Hematopoietic multipotent progenitor cell treated with erythropoietin and hydrocortisone succinate and interleukin-3 and kit ligand, for 17 days (in vitro differentiated cells): ENCODE results near the gene P2RX2.

ENCODE experiments used
- DNase-seq: peaks from one replicate; pipeline ENCODE4 v3.0.0-alpha.2; 2015; ENCODE audit warnings: low spot score

Gene P2RX2

GRCh38 chr12:132618683-132619043 lies at the start of gene P2RX2:
Gene P2RX2, plus strand, starts transcription at chr12:132618776. Its CDS starts 41 bp downstream, at chr12:132618817.
- DNase-seq: no peak

GRCh38 chr12:132568826-132569480 lies 49.6 kb upstream of the P2RX2 start:
- DNase-seq: no peak

- DNase-seq: no peak
These were observed 48.6 kb upstream of the P2RX2 start for GRCh38 chr12:132569856-132570480.

GRCh38 chr12:132570635-132571034 lies 47.9 kb upstream of the P2RX2 start:
- no peak for DNase-seq

GRCh38 chr12:132571051-132571450 lies 47.5 kb upstream of the P2RX2 start:
- DNase-seq: no peak

- DNase-seq: no peak
These were observed 47.0 kb upstream of the P2RX2 start for GRCh38 chr12:132571598-132571997.

GRCh38 chr12:132572106-132572505 lies 46.5 kb upstream of the P2RX2 start:
- DNase-seq: no peak

GRCh38 chr12:132572801-132573760 lies 45.5 kb upstream of the P2RX2 start:
- no peak for DNase-seq

- no peak for DNase-seq
These were observed 44.1 kb upstream of the P2RX2 start for GRCh38 chr12:132574271-132574996.

- no peak for DNase-seq
These were observed 42.9 kb upstream of the P2RX2 start for GRCh38 chr12:132575661-132576060.

GRCh38 chr12:132576701-132577100 lies 41.9 kb upstream of the P2RX2 start:
- DNase-seq: no peak

GRCh38 chr12:132577191-132577920 lies 41.2 kb upstream of the P2RX2 start:
- no peak for DNase-seq

GRCh38 chr12:132578118-132578517 lies 40.5 kb upstream of the P2RX2 start:
- no peak for DNase-seq

- no peak for DNase-seq
These were observed 39.8 kb upstream of the P2RX2 start for GRCh38 chr12:132578826-132579225.

- DNase-seq: no peak
These were observed 38.8 kb upstream of the P2RX2 start for GRCh38 chr12:132579744-132580143.

- DNase-seq: no peak
These were observed 37.8 kb upstream of the P2RX2 start for GRCh38 chr12:132580701-132581292.

GRCh38 chr12:132581348-132582057 lies 37.1 kb upstream of the P2RX2 start:
- no peak for DNase-seq

GRCh38 chr12:132582058-132582420 lies 36.5 kb upstream of the P2RX2 start:
- DNase-seq: no peak

- no peak for DNase-seq
These were observed 35.8 kb upstream of the P2RX2 start for GRCh38 chr12:132582582-132583410.

- DNase-seq: no peak
These were observed 35.2 kb upstream of the P2RX2 start for GRCh38 chr12:132583411-132583710.
